ENCODE data around the gene MFAP2.

The MFAP2 gene

DNA sequence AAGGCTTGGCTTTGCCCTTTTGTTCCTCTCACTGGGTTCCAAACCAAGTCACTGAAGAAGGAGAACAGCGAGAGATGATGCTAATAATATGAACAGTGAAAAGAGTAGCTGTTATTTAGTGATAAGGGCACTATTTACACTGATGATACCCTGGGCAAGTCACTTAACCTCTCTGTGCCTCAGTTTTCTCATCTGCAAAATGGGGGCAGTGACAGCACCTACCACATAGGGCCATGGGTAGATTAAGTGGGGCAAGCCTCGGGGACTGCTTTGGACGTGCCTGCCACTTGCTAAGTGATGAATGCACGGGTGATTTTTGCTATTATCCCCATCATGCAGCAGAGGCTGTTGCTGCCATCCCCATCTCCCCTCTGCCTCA is 22.1 kb upstream of the MFAP2 start:
- TF ChIP-seq USF1 (IDR thresholded peaks at IDR 0.05) (no peak), CREB1 (IDR thresholded peaks at IDR 0.05; ENCODE audit: low read depth) (no peak), REST (IDR thresholded peaks at IDR 0.05; ENCODE audit: low read depth) (no peak), TEAD4 (IDR thresholded peaks at IDR 0.05) (no peak), EGR1 (IDR thresholded peaks at IDR 0.05) (no peak), CEBPB (IDR thresholded peaks at IDR 0.05) (no peak), EP300 (IDR thresholded peaks at IDR 0.05; ENCODE audit: borderline replicate concordance) (no peak), TAF1 (IDR thresholded peaks at IDR 0.05; ENCODE audit: low read depth) (no peak), NFIC (IDR thresholded peaks at IDR 0.05) (no peak), TCF12 (IDR thresholded peaks at IDR 0.05; ENCODE audit: low read depth) (no peak), YY1 (IDR thresholded peaks at IDR 0.05; ENCODE audit: low read depth) (no peak), RAD21 (IDR thresholded peaks at IDR 0.05; ENCODE audit: low read depth) (no peak), ZBTB7A (IDR thresholded peaks at IDR 0.05; ENCODE audit: low read depth) (no peak), FOXM1 (IDR thresholded peaks at IDR 0.05; ENCODE audit: borderline replicate concordance, low read depth) (no peak)
- TF ChIP-seq, protein P1, sequence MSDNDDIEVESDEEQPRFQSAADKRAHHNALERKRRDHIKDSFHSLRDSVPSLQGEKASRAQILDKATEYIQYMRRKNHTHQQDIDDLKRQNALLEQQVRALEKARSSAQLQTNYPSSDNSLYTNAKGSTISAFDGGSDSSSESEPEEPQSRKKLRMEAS (IDR thresholded peaks at IDR 0.05): no peak

DNA sequence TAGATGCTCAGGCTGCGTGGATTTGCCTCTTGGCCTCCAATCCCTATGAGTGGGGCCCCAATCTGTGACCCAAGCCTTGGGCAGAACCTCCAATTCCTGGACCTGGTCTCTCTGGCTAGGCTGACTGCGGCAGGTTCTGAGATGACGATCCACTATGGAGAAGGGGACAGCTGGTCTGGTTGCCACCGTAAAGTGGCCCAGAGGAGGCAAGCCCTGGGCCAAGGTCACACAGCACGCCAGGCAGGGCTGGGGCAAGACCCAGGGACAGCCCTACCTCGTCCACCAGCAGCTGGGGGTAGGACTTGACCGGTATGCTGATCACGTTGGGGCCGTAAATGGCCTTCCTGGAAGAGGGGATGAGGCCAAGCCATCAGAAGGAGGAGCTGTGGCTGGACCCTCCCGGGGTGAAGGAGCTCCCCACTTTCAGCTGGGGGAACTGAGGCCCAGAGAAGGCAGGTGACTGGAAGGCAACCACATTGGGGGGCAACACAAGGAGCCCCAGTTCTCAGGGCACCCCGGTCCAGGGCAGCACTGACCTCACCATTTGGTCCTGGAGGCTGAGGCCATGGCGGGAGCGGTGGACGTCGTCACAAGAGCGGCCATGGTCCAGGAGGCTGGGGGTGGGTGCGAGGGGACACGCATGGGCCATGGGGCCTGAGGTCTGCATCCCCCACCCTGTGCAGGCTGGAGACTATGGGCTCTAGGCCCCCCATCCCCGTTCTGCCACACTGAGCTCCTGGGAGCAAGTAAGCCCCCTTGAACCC is 21.5 kb upstream of the MFAP2 start:
- no peak for TF ChIP-seq USF1 (IDR thresholded peaks at IDR 0.05)
- no peak for TF ChIP-seq TEAD4 (IDR thresholded peaks at IDR 0.05)
- TF ChIP-seq ZBTB7A (IDR thresholded peaks at IDR 0.05; ENCODE audit: low read depth): no peak
- TF ChIP-seq NFIC (IDR thresholded peaks at IDR 0.05): no peak
- no peak for TF ChIP-seq CEBPB (IDR thresholded peaks at IDR 0.05)
- no peak for TF ChIP-seq FOXM1 (IDR thresholded peaks at IDR 0.05; ENCODE audit: borderline replicate concordance, low read depth)
- no peak for TF ChIP-seq YY1 (IDR thresholded peaks at IDR 0.05; ENCODE audit: low read depth)
- no peak for TF ChIP-seq TAF1 (IDR thresholded peaks at IDR 0.05; ENCODE audit: low read depth)
- no peak for TF ChIP-seq EP300 (IDR thresholded peaks at IDR 0.05; ENCODE audit: borderline replicate concordance)
- TF ChIP-seq RAD21 (IDR thresholded peaks at IDR 0.05; ENCODE audit: low read depth): no peak
- no peak for TF ChIP-seq EGR1 (IDR thresholded peaks at IDR 0.05)
- no peak for TF ChIP-seq CREB1 (IDR thresholded peaks at IDR 0.05; ENCODE audit: low read depth)
- TF ChIP-seq, protein P1 (IDR thresholded peaks at IDR 0.05): no peak
- no peak for TF ChIP-seq TCF12 (IDR thresholded peaks at IDR 0.05; ENCODE audit: low read depth)
- TF ChIP-seq REST (IDR thresholded peaks at IDR 0.05; ENCODE audit: low read depth): no peak

- TF ChIP-seq TEAD4 (IDR thresholded peaks at IDR 0.05): no peak
- no peak for TF ChIP-seq ZBTB7A (IDR thresholded peaks at IDR 0.05; ENCODE audit: low read depth)
- TF ChIP-seq TCF12 (IDR thresholded peaks at IDR 0.05; ENCODE audit: low read depth): no peak
- no peak for TF ChIP-seq USF1 (IDR thresholded peaks at IDR 0.05)
- TF ChIP-seq, protein P1 (IDR thresholded peaks at IDR 0.05): no peak
- TF ChIP-seq RAD21 (IDR thresholded peaks at IDR 0.05; ENCODE audit: low read depth): no peak
- TF ChIP-seq NFIC (IDR thresholded peaks at IDR 0.05): no peak
- no peak for TF ChIP-seq CREB1 (IDR thresholded peaks at IDR 0.05; ENCODE audit: low read depth)
- no peak for TF ChIP-seq CEBPB (IDR thresholded peaks at IDR 0.05)
- TF ChIP-seq YY1 (IDR thresholded peaks at IDR 0.05; ENCODE audit: low read depth): no peak
- TF ChIP-seq REST (IDR thresholded peaks at IDR 0.05; ENCODE audit: low read depth): no peak
- no peak for TF ChIP-seq FOXM1 (IDR thresholded peaks at IDR 0.05; ENCODE audit: borderline replicate concordance, low read depth)
- no peak for TF ChIP-seq EP300 (IDR thresholded peaks at IDR 0.05; ENCODE audit: borderline replicate concordance)
- TF ChIP-seq TAF1 (IDR thresholded peaks at IDR 0.05; ENCODE audit: low read depth): no peak
- TF ChIP-seq EGR1 (IDR thresholded peaks at IDR 0.05): no peak
These were observed 19.4 kb upstream of the MFAP2 start for GRCh38 chr1:16999863-17000262.
